Right renal cortex interstitium (tissue), 3 donors: ENCODE measurements around the gene ZMYM5. TPM values are rescaled to one million over a fixed set of nuclear protein-coding genes. Genes with fewer than 3 reads are reported as not detected.
"Not testable (repeated sequence)": the region's sequence is repeated elsewhere in the genome, so short reads cannot be mapped to it uniquely, and the experiment has no call there.

Source experiments
- DNase-seq, 3 donors: peaks; one replicate each; pipeline ENCODE4 v3.0.0-alpha.2; 2013; ENCODE audit warnings: low read depth in 3 of 3, low spot score in 2 of 3
- polyA plus RNA-seq, 3 donors: library from polyadenylated mRNA; unstranded; fragments of 120-200 nt; gene quantifications; one replicate each; pipeline ENCODE4 v1.2.1, GENCODE V29; 2013; ENCODE audit not compliant: insufficient read length in 3 of 3

Gene ZMYM5
- polyA plus RNA-seq, 3 donors: 18.5 to 24.6 (median 22.6) TPM

- no peak for DNase-seq
Measured at GRCh38 chr13:19834704-19835103, 28.7 kb downstream of the ZMYM5 start.

DNA sequence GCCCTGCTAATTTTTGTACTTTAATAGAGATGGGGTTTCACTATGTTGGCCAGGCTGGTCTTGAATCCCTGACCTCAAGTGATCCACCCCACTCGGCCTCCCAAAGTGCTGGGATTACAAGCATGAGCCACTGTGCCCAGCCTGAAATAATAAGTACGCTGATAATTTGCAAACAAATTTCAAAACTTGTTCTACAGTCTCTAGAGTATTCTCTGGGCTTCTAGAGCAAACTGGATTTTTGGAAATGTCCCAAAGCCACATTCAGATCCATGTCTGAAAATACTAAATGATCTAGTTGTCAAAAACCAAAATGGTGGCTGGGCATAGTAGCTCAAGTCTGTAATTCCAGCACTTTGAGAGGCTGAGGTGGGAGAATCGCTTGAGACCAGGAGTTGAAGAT, 40.8 kb downstream of the ZMYM5 start:
- DNase-seq: no peak

DNA sequence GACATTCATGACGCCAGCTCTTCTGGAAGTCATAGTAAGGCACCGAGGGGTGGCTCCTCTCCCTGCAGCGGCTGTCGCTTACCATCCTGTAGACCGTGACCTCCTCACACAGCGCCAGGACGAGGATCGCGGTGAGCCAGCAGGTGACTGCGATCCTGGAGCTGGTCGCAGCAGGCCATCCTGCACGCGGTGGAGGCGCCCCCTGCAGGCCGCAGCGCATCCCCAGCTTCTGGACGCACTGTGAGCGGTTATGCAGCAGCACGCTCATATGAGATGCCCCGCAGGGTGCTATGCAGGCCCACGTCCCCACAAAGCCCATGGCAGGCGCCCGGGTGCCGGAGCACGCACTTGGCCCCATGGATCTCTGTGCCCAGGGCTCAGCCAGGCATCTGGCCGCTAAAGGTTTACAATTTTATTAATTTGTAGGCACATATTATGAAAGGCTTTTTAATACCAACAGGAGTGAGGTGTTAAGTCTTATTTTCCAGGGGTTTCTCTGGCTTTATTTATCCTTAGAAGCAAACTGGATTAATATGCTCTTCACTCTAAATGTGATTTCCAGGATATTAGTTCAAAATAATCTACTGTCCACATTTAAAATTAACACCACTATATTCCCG, 45.1 kb downstream of the ZMYM5 start:
- DNase-seq: peak; percentile 20 to 32 (median 29)

GRCh38 chr13:19817510-19818158, 45.8 kb downstream of the ZMYM5 start:
- no peak for DNase-seq

- DNase-seq: no peak
Measured at GRCh38 chr13:19817106-19817505, 46.3 kb downstream of the ZMYM5 start.

DNA sequence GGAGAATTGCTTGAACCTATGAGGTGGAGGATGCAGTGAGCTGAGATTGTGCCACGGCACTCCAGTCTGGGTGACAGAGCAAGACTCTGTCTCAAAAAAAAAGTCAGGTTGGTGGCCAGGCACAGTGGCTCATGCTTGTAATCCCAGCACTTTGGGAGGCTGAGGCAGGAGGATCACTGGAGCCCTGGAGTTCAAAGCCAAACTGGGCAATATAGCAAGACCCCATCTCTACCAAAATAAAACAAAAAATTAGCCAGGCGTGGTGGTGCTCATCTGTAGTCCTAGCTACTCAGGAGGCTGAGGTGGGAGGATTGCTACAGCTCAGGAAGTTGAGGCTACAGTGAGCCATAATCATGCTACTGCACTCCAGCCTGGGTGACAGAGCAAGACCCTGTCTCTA, 47.6 kb downstream of the ZMYM5 start:
- DNase-seq: not testable (repeated sequence)

DNA sequence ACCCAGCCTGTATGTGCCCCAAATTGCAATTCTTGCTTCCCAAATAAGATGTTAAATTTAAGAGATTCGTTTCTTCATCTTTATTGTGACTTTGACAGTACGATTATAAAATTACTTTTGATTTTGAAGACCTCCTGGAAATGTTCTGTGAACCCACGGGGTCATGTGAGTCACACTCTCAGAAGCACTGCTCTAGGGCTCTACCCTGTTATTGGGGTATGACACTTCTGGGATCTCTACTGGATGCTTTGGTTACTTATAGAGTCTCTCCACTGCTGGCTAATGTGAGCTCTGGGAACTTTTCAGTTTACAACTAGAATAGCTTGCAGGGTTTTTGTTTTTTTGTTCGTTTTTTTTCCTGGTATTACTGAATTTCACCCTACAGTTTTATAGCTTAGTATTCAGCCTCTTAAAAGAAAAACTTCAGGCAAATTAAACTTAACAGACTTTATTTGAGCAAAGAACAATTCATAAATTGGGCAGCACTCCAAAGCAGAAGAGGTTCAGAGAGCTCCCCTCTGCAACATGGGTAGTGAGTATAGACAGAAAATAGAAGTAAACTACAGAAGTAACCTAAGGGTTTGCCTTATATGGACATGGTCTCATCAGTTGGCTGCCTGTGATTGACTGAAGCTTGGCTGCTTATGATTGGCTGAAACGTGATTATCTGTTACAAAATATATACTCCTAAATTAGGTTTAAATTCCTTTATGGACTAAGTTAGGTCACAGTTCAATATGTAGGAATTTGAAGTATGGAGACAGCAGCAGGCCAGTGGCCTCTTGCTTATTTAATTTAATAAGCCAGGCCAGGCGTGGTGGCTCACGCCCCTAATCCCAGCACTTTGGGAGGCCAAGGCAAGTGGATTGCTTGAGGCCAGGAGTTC, 52.2 kb downstream of the ZMYM5 start:
- DNase-seq: no peak

GRCh38 chr13:19810151-19810550, 53.3 kb downstream of the ZMYM5 start:
- no peak for DNase-seq

DNA sequence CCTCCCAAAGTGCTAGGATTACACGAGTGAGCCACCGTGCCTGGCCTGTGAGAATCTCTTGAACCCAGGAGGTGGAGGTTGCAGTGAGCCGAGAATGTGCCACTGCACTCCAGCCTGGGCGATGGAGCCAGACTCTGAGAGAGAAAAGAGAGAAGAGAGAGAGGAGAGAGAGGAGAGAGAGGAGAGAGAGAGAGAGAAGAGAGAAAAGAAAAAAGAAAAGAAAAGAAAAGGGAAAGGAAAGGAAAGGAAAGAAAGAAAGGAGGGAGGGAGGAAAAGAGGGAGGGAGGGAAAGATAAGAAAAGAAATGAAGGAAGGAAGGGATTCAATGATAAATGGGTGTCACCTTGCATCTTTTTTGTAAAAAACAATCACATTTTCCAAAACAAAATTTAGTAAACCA, 57.7 kb downstream of the ZMYM5 start:
- no peak for DNase-seq

DNA sequence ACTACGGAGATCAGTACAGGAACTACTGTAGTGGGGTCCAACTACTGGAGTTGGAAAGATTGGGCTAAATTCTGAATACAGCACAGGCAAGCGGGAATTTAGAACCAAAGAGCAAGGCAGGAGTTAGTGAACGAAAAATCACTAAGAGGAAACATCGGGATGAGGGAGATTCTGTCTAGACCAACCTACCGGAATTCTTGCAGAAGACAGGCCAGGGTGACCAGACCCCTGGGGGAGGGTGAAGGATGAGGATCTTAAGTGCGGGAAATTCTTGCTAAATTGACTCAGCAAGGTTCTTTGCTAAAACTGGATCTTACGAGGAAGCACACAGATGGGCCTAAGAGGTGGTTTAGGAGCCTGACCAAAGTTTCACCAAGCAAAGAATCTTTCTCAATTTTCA, 67.5 kb downstream of the ZMYM5 start:
- DNase-seq: no peak

- DNase-seq: peak in 2 of 3 donors; percentile 21 to 41
Measured at GRCh38 chr13:19794631-19795030, 68.8 kb downstream of the ZMYM5 start.

- DNase-seq: no peak
Measured at GRCh38 chr13:19791953-19792537, 71.4 kb downstream of the ZMYM5 start.

DNA sequence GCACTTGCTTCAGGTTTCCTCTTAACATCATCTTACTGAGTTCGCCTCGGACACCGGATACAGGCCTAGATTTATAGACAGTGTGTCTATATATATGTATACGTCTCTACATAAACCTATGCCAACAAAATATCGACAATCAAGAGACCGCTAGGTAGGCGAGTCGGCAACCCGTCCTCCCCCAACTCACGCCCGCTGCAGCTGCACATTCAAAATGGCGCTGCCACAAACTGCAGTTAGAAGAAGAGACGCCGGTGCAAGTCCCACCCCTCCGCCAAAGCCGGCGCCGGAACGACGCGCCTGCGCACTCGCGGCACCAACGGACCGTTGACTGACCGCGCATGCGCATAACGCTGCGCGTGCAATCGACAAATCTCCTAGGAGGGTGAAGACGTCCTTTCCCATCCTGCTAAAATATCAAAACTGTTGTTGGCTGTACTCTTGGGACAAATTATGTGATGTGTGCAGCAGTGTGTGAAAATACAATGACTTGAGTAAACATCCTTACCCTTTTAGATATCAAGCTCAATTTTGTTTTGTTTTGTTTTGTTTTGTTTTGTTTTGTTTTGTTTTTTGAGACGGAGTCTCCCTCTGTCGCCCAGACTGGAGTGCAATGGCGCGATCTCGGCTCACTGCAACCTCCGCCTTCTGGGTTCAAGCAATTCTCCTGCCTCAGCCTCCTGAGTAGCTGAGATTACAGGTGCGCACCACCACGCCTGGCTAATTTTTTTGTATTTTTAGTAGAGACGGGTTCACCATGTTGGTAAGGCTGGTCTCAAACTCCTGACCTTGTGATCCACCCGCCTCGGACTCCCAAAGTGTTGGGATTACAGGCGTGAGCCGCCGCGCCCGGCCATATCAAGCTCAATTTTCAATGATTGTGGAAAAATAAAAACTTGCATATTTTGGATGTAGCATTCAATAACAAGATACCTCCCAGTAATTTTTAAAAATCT, 80.4 kb downstream of the ZMYM5 start, which contains the start of gene PSPC1:
TSS of gene PSPC1 (minus strand) at position 219 of the 956 bp plus-strand sequence. CDS start at position 31, 188 bp downstream.
- peak; percentile 88 to 91 (median 89) for DNase-seq

GRCh38 chr13:19782049-19782726, 81.3 kb downstream of the ZMYM5 start:
- DNase-seq: peak; percentile 27 to 40 (median 29)

DNA sequence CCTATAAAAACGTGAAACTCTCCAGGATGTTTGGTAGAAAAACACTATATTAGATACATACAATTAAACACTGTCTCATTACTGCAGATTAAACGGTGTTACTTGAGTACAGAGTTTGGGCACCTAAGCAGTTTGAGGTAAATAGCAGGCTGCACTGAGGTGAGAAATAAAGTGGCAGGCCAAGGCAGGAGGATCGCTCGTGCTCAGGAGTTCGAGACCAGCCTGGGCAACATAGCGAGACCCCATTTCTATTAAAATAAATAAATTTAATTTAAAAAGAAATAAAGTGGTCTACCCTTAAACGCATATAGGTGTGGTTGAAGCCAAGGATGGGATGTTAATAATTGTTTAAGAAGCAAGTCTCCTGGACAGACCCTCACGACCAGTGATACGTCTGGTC, 81.9 kb downstream of the ZMYM5 start:
- peak in 1 of 3 donors; percentile 2 for DNase-seq

- DNase-seq: not testable (repeated sequence)
Measured at GRCh38 chr13:19780753-19781418, 82.6 kb downstream of the ZMYM5 start.
